GM18870 (cell line): ENCODE data around the gene TIMM17A.

Source experiments
- ATAC-seq: cut with Tn5 transposase; IDR thresholded peaks from one replicate; pipeline ENCODE4 v1.9.1; 2021; ENCODE audit warnings: moderate library complexity; ENCODE audit not compliant: unreplicated experiment

The TIMM17A gene

DNA sequence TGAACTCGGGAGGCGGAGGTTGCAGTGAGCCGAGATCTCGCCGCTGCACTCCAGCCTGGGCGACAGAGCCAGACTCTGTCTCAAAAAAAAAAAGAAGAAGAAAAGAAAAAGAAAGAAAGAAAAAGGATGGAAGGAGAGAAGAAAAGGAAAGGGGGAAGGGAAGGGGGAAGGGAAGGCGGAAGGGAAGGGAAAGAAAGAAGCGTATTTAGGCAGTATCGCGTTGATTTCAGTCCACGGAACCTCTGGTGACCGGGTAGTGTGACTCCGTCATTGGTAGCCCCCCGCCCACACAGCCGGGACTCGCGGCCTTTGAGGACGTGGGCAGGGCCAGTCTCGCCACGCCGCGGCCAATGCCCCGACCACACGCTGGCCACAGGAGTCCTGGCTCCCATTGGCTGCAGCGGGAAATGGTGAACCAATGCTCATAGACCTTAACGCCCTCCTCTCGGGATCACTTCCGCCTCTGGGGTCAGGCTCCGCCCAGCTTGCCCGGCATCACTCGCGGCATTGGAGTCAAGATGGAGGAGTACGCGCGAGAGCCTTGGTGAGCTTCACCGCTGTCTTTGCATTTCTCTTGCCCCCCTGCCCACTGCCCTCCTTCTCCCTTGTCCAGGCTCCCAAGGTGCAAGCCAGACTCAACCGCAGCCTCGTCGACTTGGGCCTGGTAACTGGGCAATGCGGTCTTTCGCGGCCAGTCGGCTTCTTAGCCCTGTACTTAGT lies at the start of gene TIMM17A:
TIMM17A (plus strand) TSS at position 495 of the 720 bp plus-strand sequence; CDS start at position 519, 24 bp downstream.
- ATAC-seq: peak; percentile 98

DNA sequence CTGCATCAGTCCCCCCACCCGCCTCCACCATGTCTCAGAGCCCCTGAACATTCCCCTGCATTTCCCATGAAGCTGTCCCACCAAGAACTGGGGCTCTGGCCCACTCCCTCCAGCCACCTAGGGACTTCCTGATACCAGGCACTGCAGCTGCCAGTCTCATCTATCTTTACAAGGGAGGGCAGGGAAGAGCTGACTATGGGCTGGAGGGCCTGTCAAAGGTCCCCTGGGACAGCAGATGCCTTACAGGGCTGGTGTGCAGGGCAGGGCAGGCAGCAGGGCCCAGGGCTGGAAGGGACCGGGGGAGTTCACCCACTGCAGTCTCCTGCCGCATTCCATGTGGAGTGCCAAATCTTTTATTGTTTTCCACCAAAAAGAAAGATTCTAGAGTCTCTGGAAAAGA lies 49.0 kb upstream of the TIMM17A start:
- ATAC-seq: no peak

DNA sequence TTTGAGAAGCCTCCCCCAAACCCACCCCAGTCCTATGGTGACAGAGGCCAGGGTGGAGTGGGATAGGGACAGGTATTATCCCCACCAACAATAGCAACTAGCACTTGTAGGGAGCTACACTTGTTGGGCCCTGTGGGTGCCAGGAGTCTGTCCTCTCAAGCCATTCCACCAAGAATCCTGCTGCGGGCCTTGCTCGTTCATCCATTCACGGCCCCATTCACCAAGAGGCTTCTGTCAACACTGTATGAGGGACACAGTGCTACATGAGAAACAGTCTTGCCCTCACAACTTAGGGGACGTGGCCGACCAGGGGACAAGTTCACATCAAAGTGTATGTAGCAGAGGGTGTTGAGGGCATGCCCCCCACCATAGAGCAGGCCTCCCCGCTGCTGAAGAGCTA lies 47.7 kb upstream of the TIMM17A start:
- no peak for ATAC-seq

DNA sequence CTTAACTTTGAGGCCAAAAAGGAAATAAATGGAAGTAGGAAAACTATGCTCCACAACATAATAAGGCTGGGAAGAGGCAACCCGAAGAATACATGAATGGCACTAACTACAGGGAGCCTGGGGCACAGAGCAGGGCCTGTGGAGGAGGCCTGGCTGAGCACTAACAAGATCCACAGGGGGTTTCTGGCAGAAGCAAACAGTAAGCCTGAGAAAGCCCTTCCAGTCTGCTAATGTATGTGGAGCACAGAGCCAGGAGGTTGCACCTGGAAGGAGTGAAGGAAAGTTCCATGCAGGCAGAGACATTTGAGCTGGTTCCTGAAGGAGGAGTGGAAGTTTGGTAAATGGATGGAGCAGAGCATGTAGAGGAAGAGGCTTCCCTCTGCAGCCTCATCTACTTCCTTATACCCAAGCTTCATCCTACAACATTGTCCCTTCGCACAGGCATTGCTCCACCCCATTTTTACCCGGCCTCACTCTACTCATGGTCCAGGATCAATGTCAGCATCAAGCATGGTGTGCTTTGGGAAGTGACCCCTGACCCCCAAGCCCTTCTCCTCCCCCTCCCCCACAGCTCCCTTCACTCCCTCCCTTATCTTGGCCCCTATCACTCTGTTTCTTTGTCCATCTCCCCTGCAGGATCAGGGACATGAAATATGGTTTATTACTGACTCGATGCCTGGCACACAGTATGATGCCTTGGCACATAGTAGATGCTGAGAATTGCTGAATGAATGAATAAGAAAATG lies 43.3 kb upstream of the TIMM17A start:
- ATAC-seq: no peak

DNA sequence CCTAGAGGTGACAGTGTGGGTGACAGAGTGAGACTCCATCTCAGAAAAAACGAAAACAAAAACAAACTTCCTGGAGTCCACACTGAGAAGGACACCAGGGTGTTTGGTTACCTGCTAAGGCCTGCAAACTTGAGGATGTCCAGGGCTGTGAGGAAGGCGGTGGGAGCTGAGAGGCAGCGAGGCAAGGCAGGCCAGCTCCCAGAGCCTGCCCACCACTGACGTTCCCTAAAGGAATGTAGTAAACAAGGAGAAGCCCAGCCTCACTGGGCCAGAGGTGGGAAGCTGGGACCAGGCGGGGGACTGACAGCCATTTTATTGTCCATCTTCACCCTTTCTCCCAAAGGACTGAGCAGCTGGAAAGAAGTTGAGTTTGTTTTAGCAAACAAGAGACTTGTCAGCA lies 42.5 kb upstream of the TIMM17A start:
- ATAC-seq: no peak

DNA sequence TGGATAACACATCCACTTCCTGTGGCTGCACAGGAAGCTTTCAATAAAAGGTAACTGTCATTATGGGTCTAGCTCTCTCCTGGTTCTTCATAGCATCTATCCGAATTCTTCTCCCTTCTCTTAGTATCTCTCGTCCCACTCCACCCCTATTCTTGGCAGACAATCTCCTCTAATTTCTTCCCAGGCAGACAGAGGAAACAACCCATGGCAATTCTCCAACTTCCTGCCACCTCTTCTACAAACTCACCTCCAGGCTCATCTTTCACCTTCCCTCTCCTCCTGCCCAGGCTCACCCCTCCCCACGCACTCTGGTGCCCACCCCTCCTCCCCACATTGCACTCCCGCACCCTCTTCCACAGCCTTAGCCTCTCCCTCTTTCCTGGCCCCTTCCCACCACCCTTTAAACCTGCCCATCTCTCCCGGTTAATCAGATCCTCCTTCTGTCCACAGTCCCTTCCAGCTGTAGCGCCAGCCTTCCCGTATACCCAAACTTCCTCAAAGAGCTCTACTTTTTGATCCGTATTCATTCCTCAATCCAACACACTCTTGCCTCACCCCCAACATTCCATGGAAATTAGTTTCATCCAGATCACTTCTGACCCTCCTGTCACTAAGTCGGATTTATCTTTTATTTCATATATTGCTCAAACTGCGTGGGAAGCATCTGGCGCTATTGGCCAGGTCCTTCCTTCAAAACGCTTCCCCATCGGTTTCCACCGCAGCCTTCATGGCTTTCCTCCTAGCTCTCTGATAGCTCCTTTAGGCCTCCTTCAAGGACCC lies 40.7 kb upstream of the TIMM17A start:
- no peak for ATAC-seq

DNA sequence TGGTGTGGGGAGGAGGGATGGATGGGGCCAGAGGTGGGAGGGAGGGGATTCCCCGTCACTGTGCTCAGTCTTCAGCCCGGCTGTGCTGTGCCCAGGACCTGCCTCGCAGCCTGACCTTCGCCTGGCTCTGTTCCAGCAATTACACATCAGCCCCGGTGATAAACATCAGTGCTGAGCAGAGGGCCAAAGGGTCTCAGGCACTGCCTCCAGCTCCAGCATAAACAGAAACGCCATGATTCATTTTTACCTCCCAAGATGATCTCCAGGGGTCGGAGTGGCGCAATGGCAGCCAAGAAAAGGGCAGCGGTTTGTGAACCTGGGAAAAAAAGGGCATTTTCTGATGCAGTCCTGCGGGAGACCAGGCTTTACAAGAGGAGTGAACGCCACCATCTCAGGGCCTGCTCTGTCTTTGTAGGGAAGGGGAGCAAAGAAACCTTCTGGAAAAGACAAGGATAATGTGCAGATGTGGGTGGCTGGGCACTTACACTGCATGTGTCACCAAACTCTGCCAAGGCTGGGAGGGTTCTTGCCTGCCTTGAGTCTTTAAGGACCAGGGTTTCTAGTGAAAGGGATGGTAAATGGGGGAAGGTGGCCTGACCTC lies 38.6 kb upstream of the TIMM17A start:
- ATAC-seq: no peak

DNA sequence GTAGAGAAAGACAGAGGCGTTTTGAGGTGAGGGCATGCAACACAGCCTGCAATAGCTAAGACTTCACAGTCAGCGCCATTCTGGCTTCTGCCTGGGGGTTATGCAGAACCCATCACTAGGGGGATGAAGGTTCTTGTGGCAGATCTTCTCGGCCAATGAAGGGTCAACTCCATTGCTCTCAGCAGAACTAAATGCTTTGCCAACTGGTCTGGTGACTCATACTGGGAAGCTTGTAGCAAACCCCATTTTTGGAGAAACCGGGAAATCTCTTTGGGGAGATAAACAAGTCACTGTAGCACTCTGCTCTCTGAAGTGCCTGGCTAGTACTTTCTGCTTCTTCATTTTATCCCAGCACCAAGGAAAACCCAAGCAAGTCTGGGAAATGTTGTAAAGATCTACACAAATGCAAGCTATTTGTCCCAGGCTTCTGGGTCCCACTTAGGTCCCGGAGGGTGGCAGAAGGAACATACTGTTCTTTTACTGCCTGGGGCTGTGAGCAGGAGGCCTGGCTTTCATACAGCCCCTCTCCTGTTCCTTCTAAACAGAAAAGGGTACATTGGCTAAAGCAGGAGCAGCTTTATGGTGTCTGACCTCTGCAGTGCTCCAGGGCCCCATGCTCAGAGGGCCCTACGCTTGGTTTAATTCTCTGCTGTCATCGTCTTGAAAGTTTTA lies 37.8 kb upstream of the TIMM17A start:
- ATAC-seq: no peak

DNA sequence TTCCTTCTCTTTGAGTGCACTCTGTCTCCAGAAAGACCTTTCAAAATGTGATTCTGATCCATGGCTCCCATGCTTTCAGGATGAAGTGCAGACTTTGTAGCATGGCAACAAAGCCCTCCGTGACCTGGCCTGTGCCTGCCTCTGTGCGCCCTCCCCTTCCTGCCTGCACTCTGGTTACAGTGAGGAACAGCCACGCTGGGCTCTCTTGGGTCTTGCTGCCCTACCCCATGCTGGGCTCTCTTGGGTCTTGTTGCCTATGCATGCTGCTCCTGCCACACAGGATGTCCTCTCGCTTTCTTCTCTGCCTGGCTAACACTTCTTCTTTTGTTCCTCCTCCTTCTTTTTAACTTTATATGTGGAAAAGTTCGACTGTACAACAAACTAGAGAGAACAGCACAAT lies 37.0 kb upstream of the TIMM17A start:
- no peak for ATAC-seq

DNA sequence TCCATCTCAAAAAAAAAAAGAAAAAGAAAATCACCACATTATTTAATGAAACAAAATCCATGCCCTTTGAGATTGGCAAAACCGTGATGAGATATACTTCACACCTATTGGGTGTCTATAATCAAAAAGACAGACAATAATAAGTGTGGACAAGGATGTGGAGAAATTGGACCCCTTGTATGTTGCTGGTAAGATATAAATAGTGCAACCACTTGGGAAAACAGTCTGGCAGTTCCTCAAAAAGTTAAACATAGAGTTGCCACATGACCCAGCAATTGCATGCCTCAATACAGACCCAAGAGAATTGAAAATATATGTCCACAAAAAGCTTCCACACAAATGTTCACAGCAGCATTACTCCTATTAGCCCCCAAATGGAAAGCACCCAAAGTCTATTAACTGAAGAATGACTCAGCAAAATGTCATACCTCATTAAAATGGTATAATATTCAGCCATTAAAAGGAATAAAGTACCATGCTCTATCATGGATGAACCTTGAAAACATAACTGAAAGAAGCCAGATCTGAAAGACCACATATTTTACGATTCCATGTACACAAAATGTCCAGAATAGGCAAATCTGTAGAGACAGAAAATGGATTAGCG lies 33.2 kb upstream of the TIMM17A start:
- no peak for ATAC-seq

DNA sequence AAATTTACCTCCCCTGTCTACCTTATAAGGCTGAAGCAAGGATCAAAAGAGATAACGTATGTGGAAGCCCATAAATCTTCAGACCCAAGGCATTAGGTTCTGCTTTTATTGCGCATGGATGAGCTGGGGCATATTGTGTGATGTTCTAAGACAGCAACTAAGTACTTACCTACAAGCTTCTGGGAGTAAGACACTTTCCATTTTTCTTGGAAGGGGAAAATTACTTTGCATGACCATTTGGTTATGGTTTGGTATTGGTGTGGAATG lies 30.1 kb upstream of the TIMM17A start:
- ATAC-seq: no peak

DNA sequence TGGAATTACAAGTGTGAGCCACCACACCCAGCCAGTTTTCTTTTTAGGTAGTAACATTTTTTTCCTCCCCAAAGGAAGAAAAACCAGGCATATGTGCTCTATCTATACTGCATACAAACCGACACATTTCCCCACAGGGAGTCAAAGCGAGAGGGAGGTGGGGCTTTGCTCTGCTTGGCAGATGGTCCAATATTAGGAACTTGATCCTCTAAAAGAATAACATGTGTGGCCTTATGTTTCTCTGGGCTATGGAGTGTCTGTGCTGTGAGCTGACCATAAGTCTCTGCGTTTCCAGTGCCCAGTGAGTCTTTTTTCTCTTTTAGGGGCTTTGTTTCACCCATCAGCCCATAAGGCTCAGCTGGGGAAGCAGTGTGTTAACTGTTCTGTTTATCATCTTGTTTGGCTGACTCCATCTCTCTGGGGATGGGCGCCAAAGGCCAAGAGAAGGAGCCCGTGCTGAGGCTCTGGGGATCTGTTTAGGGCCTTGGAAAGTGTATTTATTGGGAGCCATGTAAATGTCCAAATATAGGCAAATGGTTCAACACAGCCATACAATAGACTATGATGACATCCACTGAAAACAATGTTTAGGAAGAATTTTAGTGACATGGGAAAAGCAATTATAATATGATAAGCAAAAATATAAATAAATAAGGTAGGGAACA lies 29.2 kb upstream of the TIMM17A start:
- no peak for ATAC-seq

DNA sequence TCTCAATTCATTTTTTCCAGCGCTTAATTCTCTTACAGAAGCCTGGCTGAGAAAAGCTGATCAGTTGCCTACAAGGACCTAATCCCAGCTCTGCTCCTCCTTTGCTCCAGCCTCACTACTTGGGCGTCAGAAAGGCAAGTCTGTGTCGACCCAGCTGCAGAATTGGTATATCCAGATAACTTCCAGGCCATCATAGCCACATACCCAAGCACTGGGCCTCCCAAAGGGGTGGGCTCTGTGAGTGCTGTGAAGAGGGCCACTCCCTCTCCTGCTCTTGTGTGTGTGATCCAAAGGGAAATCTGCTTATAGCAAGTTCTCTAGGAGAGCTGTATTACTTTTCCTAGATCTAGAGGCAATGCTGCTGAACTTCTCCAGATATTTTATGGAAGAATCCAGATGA lies 27.0 kb upstream of the TIMM17A start:
- ATAC-seq: no peak

DNA sequence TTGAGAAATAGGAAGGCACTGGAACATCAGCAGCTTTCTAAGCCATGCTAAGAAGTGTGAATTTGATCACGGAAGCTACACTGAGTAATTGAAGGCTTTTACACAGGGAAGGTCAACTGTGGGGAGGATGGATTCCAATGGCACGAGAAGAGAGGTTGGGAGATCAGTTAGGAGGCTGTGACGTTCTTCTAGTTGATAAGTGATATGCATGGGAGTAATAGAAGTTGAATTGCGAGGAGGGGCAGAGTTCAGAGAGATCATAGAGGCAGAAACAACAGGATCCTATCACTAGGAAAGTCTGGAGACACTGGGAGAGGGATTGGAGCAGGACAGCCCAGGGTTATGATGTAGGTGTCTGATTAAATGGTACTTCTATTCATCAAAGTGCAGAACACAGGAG lies 25.2 kb upstream of the TIMM17A start:
- no peak for ATAC-seq

DNA sequence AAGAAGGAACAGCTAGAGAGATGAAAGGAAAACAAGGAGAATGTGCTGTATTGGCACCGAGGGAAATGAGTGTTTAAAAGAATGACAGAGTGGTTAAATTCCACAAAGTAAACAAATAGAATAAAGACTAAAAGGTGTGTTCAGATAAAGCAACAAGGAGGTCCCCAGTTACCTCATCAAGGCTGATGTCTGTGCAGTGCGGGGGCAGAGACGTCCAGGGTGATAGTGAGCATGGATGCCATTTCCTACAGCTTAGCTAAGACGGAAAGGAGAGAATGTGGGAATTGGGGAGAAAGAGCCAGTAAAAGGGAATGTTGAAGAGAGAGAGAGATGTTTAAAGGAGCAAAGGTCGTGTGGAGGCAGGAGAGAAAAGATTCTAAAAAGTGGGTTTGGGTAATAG lies 24.5 kb upstream of the TIMM17A start:
- no peak for ATAC-seq

DNA sequence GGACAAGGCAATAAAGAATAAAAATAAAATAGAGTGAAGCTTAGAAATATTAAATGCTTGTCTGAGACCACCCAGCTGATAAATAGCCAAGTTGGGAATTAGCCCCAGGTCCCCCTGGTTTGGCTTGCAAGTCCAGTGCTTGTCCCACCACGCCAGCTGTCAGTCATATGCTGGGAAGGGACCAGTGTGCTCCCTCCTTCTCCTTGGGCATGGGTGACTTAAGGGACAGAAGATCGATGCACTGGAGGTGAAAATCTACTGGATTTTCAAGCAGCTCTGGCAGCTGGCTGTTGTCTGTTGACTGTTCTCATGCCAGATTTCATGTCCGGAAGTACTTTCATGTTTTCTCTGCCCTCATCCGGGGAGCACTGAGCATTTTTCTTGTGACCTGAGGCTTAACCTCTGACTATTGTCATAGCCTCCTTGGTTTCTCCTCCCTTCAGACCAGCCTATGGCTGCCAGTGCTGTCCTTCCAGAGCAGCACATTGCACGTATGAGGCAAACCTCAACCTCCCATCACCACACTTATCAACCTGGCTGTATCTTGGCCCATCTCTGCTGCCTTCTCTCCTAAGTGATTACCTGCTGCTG lies 21.4 kb upstream of the TIMM17A start:
- no peak for ATAC-seq

DNA sequence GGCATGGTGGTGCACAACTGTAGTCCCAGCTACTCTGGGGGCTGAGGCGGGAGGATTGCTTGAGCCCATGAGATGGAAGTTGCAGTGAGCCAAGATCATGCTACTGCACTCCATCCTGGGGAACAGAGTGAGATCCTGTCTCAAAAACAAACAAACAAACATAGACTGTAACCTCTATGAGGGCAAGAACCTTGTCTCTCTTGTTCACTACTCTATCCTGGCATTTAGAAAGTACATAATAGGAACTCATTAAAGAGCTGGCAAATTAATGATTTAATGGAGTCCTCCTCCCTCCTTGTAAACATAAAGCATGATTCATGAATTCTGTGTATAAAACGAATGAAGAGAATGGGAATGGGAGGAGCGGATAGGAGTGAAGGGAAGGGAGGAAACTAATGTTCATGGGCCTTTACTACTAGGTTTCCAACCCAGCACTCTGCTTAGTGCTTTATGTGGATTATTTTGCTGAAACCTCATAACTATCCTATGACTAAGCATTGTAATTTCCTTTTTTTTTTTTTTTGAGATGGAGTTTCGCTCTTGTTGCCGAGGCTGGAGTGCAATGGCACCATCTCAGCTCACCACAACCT lies 17.6 kb upstream of the TIMM17A start:
- ATAC-seq: no peak

DNA sequence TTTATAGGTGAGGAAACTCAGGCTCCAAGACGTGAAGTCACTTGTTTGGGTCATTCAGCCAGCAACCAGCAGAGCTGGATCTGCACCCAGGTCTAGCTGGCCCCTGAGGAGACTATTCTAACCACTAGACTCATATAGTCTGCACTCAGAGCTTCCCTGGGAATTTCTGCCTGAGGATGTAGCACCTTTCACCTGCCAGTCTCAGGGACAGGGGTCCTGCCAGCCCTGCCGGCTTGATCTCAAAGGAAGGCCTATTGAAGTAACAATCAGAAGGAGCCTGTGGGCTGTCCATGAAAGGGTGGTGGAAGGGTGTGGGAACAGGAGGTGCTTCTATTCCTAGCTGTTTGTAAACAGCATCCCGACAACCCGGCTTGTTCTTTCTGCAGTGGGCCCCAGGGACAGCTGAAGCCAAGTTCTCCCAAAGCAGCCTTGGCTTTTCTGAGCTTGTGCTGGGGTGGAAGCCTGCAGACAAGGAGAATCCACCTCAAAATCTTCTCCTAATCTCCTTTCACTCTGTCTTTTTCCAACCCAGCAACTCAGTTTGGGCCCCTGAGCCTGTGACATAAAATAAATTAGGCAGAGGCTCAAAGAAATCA lies 16.8 kb upstream of the TIMM17A start:
- no peak for ATAC-seq

DNA sequence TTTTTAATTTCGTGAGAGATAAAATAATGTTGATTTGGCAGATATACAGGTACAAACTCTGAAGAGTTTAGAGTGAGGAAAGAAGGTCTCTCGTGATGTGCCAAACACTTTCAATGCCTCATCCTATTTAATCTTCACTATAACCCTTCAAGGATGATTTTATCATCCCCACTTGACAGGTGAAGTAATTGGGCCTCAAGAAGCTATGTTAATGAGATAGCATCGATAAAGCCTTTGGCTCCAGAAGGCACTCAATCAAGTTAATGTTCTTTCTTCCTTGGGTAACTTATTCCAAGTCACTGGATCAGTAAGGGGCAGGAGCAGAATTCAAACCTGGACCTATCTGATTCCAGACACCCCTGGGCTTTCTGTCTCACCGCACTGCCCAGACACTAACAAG lies 16.2 kb upstream of the TIMM17A start:
- no peak for ATAC-seq
